SU-DHL-6 (cell line): ENCODE data around the gene GOLGA7B.

Source experiments
- CTCF ChIP-seq: fragments of 200-600 bp; sonication (generic); IDR thresholded peaks from one replicate; pipeline ENCODE4 v1.5.1; 2017; ENCODE audit warnings: antibody characterized with exemption, mild to moderate bottlenecking, low read length, moderate library complexity; ENCODE audit not compliant: insufficient read depth, poor library complexity, severe bottlenecking
- EZH2phosphoT487 ChIP-seq: fragments of 200-600 bp; sonication (generic), shearing (Covaris generic); conservative IDR thresholded peaks from 2 replicates; pipeline ENCODE4 v1.6.1; 2018; ENCODE audit warnings: mild to moderate bottlenecking, antibody characterized with exemption, low read length, moderate library complexity, mixed read lengths

DNA sequence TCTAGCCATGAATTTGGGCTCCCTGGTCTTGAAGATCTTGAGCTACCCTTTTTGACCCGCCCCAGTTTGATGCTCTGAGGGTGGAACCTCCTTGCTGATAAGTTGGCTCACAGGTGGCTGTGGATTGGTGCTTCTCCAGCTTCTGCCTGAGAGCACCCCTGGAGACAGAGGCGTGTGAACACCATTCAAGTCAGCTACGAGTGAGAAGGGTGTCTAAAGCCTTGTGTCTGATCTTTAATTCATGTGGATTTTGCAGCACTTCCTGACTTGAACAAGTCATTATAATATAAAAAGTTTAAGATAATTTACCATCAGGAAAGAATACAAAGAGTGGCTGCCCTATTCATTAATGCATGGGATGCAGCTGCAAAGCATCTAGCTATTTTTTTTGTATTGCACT lies 37.7 kb upstream of the GOLGA7B start:
- no peak for TF ChIP-seq CTCF
- TF ChIP-seq EZH2phosphoT487: no peak
